Measurements from ENCODE around the gene POLR2E.

GRCh38 chr19:1113986-1114483 lies 18.9 kb upstream of the POLR2E start:
- TF ChIP-seq EZH2 (IDR thresholded peaks at IDR 0.05; ENCODE audit: borderline replicate concordance, insufficient read depth, low read length, poor library complexity, severe bottlenecking) (no peak), CTCF (IDR thresholded peaks at IDR 0.05; ENCODE audit: poor library complexity, severe bottlenecking) (no peak), TAF1 (IDR thresholded peaks at IDR 0.05; ENCODE audit: low read depth) (no peak), POLR2AphosphoS5 (IDR thresholded peaks at IDR 0.05) (no peak)
